Transverse colon (tissue), 4 donors: Measurements from ENCODE around the gene SH3BP5. TPM values are rescaled to one million over a fixed set of nuclear protein-coding genes. Genes with fewer than 3 reads are reported as not detected.

Experiments
- DNase-seq: peaks from one replicate; pipeline ENCODE4 v3.0.0-alpha.2; 2019
- H3K27ac ChIP-seq, 4 donors: fragments of 200-600 bp; sonication (generic); 2 replicates each; pipeline ENCODE4 v1.5.1; 2016 to 2018; ENCODE audit warnings: inconsistent platforms in 4 of 4
- H3K27me3 ChIP-seq: fragments of 200-600 bp; sonication (generic); 2 replicates; pipeline ENCODE4 v1.5.1; 2017; ENCODE audit warnings: inconsistent platforms
- H3K36me3 ChIP-seq, 4 donors: fragments of 200-600 bp; sonication (generic); 2 replicates each; pipeline ENCODE4 v1.5.1; 2017 to 2019; ENCODE audit warnings: inconsistent platforms in 4 of 4
- H3K4me1 ChIP-seq, 4 donors: fragments of 200-600 bp; sonication (generic); 2 replicates each; pipeline ENCODE4 v1.5.1; 2017 to 2020; ENCODE audit warnings: inconsistent platforms in 4 of 4
- H3K4me3 ChIP-seq, 4 donors: fragments of 200-600 bp; sonication (generic); 1 replicate in 1 of 4; 2 replicates in 3 of 4; pipeline versions ENCODE4 v1.5.1 to v1.6.1; 2017 to 2019; ENCODE audit warnings: inconsistent platforms in 4 of 4
- H3K9me3 ChIP-seq, 2 donors: fragments of 200-600 bp; sonication (generic); 2 replicates each; pipeline ENCODE4 v1.5.1; 2017 to 2019; ENCODE audit warnings: inconsistent platforms in 2 of 2
- CTCF ChIP-seq, 5 experiments: fragments of 200-600 bp in 3 of 5; fragments of 450-650 bp in 2 of 5; sonication (generic) in 3 of 5; IDR thresholded peaks; 1 replicate in 2 of 5; 2 replicates in 3 of 5; pipeline ENCODE4 v1.5.1; 2016 to 2017; ENCODE audit warnings: antibody characterized with exemption in 5 of 5, inconsistent platforms in 3 of 5, mild to moderate bottlenecking in 2 of 5, moderate library complexity in 1 of 5
- EP300 ChIP-seq: sonication (generic); formaldehyde crosslinking; IDR thresholded peaks from one replicate; pipeline ENCODE4 v1.6.1; 2017; ENCODE audit warnings: antibody characterized with exemption, low read depth
- POLR2A ChIP-seq: fragments of 450-650 bp; IDR thresholded peaks from one replicate; pipeline ENCODE4 v1.6.1; 2016; ENCODE audit warnings: antibody characterized with exemption, mild to moderate bottlenecking, moderate library complexity
- POLR2AphosphoS5 ChIP-seq, 3 donors: sonication (generic); formaldehyde crosslinking; IDR thresholded peaks; one replicate each; pipeline ENCODE4 v1.6.1; 2016; ENCODE audit warnings: antibody characterized with exemption in 3 of 3
- WGBS, 2 donors: methylation state at CpG; one replicate each; pipeline ENCODE4 v1.1.5; 2018; ENCODE audit warnings: low coverage in 1 of 2; 5-methylcytosine and 5-hydroxymethylcytosine counted together
- in situ Hi-C, 4 donors: fragments of 200-750 bp; cut with MboI; loops; one replicate each; pipeline versions ENCODE4 v1.15.0 to v1.15.1; 2017; ENCODE audit warnings: low sequenced_read_pairs in 3 of 4, low pct_ligation_motif_present in 1 of 4, low pct_unique_long_range_greater_than_20kb in 1 of 4
- intact Hi-C: fragments of 100-400 bp; cut with DNase I; formaldehyde crosslinking; loops from one replicate; pipeline ENCODE4 v1.15.1; 2023; ENCODE audit warnings: low total_unique reads
- total RNA-seq, 4 donors: library from RNA; depleted of rRNA; stranded (reverse); fragments of >200 nt; gene quantifications; one replicate each; pipeline ENCODE4 v1.1.0, GENCODE V29; 2016

The SH3BP5 gene
- total RNA-seq, 4 donors from 2014 or later, result 7.5 to 32.4 (median 15.8) TPM

DNA sequence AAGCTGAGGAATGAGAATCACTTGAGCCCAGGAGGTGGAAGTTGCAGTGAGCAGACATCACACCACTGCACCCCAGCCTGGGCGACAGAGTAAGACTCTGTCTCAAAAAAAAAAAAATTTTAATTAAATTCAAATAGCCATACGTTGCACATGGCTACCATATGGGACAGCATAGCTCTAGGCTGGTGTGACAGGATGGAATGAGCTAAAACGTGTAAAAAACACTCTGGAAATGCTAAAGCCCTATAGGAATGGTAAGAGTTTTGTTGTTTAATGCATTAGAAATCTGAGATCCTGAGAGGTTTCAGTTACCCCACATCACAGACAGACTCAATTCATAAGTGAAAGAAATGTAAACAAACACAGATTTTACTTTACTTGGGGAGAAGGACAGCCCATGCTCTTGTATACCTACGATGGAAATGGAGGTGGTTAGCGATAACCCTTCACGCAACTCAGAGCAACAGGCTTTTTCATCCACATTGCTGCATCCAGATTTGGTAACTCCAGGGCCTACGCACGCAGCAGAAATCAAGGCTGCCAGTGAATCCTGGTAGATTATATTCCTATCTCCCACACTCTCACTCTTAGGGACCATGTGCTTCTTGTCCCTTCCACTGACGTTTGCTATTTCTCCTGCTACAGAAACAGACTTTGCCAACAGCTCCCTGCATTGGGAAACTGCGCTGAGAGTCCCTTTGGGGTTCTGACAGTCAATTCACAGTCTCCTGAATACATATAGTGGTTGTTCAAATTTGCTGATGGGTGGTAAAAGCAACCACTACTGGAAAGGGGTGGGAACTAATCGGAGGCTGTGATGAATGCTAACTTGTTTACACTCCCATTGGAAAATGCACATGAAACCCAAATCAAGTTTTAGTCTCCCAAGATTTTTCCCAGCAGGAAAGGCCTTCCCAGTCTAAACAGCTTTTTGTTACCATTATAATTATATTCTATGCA is 3.1 kb downstream of the SH3BP5 start:
- intact Hi-C loops, result no loop called here
- Histone ChIP-seq H3K36me3 (no peaks in the 10 kb centered on the region), H3K27ac (peak overlapping the region; percentile 72 to 82 (median 77)), H3K9me3 (no peaks in the 10 kb centered on the region), H3K4me1 (peaks cover 4 to 24% (median 15%) of the 10 kb centered on the region in 4 donors), H3K4me3 (no peak overlapping the region), H3K27me3 (peaks cover 8% of the 10 kb centered on the region)
- TF ChIP-seq EP300, result no peak
- TF ChIP-seq POLR2A, result no peak
- no peak for TF ChIP-seq POLR2AphosphoS5 (IDR thresholded peaks at IDR 0.05)
- no peak for TF ChIP-seq CTCF (IDR thresholded peaks at IDR 0.05)
- 75% methylated on average over 8 to 11 of the region's 11 CpGs for WGBS, 2 donors
- in situ Hi-C loops, result loop anchor here in 1 of 4 donors (5.0 kb wide), 1 partner anchor 62 kb away; no protein-coding TSS in a partner anchor
- no peak for DNase-seq

DNA sequence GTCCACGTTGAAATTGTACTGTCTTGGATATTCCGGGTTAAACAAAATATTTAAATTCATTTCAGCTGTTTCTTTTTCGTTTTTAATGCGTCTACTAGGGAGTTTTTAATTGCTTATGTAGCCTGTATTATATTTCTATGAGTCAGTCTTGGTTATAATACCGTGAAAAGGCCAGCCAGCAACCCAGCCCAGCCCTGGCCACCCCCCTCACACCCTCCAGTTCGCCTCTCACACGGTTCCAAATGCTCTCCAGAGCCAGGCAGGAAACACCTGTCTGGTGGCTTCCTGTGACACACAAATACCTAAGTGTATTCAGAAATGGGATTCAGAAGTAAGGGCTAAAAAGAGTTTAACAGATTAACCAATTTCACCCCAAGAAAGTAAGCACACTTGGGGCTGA is 4.4 kb downstream of the SH3BP5 start:
- DNase-seq, result peak; percentile 62
- Histone ChIP-seq H3K36me3 (no peaks in the 10 kb centered on the region), H3K4me3 (no peak overlapping the region), H3K4me1 (peaks cover 6 to 25% (median 16%) of the 10 kb centered on the region in 4 donors), H3K27me3 (peaks cover 8% of the 10 kb centered on the region), H3K27ac (peak overlapping the region; percentile 5 to 82 (median 76)), H3K9me3 (no peaks in the 10 kb centered on the region)
- intact Hi-C loops (no loop called here), in situ Hi-C loops (no loop called here)
- no peak for TF ChIP-seq EP300
- no peak for TF ChIP-seq CTCF (IDR thresholded peaks at IDR 0.05)
- peak in 2 of 3 donors; percentile 10 to 19 for TF ChIP-seq POLR2AphosphoS5 (IDR thresholded peaks at IDR 0.05)
- no peak for TF ChIP-seq POLR2A
- WGBS, 2 donors, result 22 to 30% methylated on average over 5 to 7 of the region's 7 CpGs

- Histone ChIP-seq H3K27me3 (peaks cover 7% of the 10 kb centered on the region), H3K4me1 (peaks cover 6 to 17% (median 11%) of the 10 kb centered on the region in 4 donors), H3K27ac (peak overlapping the region in 1 of 4 donors; percentile 13), H3K4me3 (no peak overlapping the region), H3K9me3 (no peaks in the 10 kb centered on the region), H3K36me3 (no peaks in the 10 kb centered on the region)
- in situ Hi-C loops (no loop called here), intact Hi-C loops (no loop called here)
- TF ChIP-seq POLR2A (no peak), POLR2AphosphoS5 (IDR thresholded peaks at IDR 0.05) (no peak), CTCF (IDR thresholded peaks at IDR 0.05) (no peak), EP300 (no peak)
- WGBS, 2 donors, result 81 to 95% methylated on average over 2 of the region's 2 CpGs
- DNase-seq, result no peak
These were observed 5.7 kb downstream of the SH3BP5 start for GRCh38 chr3:15326673-15327072.

DNA sequence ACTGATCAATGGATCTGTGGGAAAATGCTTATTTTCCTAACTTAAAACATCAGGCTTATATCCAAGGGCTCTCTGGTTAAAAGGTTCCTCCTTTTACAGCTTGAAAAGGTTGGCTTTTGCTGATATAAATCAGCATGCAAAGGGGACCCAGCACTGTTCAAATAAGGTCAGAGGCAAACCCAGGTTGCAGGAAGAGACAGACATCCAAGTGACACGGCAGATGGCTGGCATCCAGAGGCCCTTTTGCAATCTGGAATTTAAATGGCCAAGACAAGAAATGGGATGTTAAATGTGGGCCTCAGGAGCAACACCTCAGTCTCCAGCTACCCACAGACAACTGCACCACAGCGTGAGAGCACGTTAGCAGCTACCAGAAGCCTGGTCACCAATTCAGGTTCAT is 6.3 kb downstream of the SH3BP5 start:
- H3K4me1 ChIP-seq, result peaks cover 3 to 13% (median 9%) of the 10 kb centered on the region in 4 donors
- H3K4me3 ChIP-seq, result no peak overlapping the region

More for the DNA sequence above, 6.3 kb downstream of the SH3BP5 start:
- Histone ChIP-seq H3K36me3 (no peaks in the 10 kb centered on the region), H3K9me3 (no peaks in the 10 kb centered on the region), H3K27me3 (peaks cover under 1% of the 10 kb centered on the region), H3K27ac (peak overlapping the region in 2 of 4 donors; percentile 13 to 23)
- intact Hi-C loops (no loop called here), in situ Hi-C loops (no loop called here)
- no peak for DNase-seq
- WGBS, 2 donors, result 38 to 76% methylated on average over 1 to 3 of the region's 3 CpGs
- TF ChIP-seq POLR2AphosphoS5 (IDR thresholded peaks at IDR 0.05), result no peak
- no peak for TF ChIP-seq CTCF (IDR thresholded peaks at IDR 0.05)
- no peak for TF ChIP-seq POLR2A
- TF ChIP-seq EP300, result no peak
